Neural progenitor cell (in vitro differentiated cells): Measurements from ENCODE around the gene NFE2.

Experiments
- EZH2phosphoT487 ChIP-seq: fragments of 200-600 bp; sonication (generic); IDR thresholded peaks from 2 replicates; pipeline ENCODE4 v1.6.1; 2017; ENCODE audit warnings: antibody characterized with exemption
- TF ChIP-seq, protein P1 (sequence below): fragments of 200-600 bp; sonication (generic); IDR thresholded peaks from 2 replicates; pipeline ENCODE4 v1.5.1; 2017; ENCODE audit warnings: antibody characterized with exemption, mild to moderate bottlenecking

DNA sequence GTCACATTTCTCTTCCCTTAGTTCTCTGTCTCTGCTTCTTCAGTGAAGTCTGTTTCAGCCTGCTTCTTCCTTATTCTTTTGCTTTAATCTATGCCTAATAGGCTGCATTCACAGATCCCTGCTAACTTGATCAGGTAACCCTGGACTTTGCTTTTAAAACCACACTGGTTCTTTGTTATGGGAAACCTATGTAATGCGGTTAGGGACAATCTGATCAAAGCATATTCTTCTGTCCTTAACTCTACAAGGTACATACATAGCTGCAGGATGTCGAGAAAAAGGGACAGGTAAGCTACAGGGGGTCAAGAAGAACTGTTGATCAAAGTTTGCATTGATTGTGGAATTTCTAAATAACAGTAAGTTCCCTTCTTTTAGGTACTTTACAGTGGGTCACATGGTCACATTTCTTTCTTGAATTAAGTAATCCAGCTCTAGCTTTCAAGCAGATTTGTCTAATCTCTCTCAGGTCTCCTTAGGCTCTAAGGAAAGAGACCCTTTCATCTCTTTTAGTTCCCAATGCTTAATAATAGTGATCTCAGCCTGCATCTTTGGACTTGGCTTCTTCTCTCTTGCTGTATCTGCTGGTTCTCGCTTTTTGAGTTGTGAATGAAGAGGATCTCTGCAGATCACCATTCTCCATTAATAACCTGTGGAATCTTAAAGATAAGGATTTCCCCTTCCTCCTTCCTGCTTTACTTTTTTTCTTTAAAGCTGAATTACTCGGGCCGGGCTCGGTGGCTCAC, 28.0 kb upstream of the NFE2 start:
- TF ChIP-seq, protein P1, sequence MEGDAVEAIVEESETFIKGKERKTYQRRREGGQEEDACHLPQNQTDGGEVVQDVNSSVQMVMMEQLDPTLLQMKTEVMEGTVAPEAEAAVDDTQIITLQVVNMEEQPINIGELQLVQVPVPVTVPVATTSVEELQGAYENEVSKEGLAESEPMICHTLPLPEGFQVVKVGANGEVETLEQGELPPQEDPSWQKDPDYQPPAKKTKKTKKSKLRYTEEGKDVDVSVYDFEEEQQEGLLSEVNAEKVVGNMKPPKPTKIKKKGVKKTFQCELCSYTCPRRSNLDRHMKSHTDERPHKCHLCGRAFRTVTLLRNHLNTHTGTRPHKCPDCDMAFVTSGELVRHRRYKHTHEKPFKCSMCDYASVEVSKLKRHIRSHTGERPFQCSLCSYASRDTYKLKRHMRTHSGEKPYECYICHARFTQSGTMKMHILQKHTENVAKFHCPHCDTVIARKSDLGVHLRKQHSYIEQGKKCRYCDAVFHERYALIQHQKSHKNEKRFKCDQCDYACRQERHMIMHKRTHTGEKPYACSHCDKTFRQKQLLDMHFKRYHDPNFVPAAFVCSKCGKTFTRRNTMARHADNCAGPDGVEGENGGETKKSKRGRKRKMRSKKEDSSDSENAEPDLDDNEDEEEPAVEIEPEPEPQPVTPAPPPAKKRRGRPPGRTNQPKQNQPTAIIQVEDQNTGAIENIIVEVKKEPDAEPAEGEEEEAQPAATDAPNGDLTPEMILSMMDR = no peak
- no peak for TF ChIP-seq EZH2phosphoT487
